DND-41 (cell line): ENCODE data around the gene AFF2.

Experiments
- CTCF ChIP-seq: IDR thresholded peaks from 2 replicates; pipeline ENCODE4 v1.5.1; 2012; ENCODE audit warnings: borderline replicate concordance, low read length, moderate library complexity, mild to moderate bottlenecking; ENCODE audit not compliant: poor library complexity, severe bottlenecking; ENCODE audit errors: extremely low read depth
- EZH2 ChIP-seq: IDR thresholded peaks from 3 replicates; pipeline ENCODE4 v1.6.1; 2012; ENCODE audit warnings: borderline replicate concordance, low read depth, mild to moderate bottlenecking, moderate library complexity, low read length, inconsistent platforms; ENCODE audit not compliant: severe bottlenecking

DNA sequence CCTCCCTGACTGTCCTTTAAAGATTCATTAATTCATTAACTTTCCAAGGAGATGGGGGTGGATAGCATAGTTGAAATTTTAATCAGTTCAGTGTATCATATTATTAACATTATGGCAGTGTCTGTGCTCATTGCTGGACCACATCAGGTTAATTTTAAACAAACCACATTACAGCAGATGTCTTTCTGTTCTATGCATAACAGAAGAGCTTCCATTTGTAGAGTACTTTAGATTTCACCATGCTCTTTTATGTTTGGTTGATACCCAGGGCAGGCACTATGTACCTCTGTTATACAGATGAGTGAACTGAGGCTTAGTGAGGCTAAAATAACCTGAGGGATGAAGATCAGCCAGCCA, 41.1 kb downstream of the AFF2 start:
- TF ChIP-seq CTCF (no peak), EZH2 (no peak)
